HG02973 (cell line): ENCODE measurements around the gene SDS.

Experiments used
- ATAC-seq: cut with Tn5 transposase; IDR thresholded peaks from one replicate; pipeline ENCODE4 v1.9.1; 2021; ENCODE audit warnings: moderate library complexity; ENCODE audit not compliant: unreplicated experiment

The SDS gene

GRCh38 chr12:113400362-113400761, 3.3 kb downstream of the SDS start:
- ATAC-seq = no peak

GRCh38 chr12:113399490-113399889, 4.2 kb downstream of the SDS start:
- ATAC-seq = no peak

GRCh38 chr12:113398346-113399290, 5.1 kb downstream of the SDS start:
- no peak for ATAC-seq

DNA sequence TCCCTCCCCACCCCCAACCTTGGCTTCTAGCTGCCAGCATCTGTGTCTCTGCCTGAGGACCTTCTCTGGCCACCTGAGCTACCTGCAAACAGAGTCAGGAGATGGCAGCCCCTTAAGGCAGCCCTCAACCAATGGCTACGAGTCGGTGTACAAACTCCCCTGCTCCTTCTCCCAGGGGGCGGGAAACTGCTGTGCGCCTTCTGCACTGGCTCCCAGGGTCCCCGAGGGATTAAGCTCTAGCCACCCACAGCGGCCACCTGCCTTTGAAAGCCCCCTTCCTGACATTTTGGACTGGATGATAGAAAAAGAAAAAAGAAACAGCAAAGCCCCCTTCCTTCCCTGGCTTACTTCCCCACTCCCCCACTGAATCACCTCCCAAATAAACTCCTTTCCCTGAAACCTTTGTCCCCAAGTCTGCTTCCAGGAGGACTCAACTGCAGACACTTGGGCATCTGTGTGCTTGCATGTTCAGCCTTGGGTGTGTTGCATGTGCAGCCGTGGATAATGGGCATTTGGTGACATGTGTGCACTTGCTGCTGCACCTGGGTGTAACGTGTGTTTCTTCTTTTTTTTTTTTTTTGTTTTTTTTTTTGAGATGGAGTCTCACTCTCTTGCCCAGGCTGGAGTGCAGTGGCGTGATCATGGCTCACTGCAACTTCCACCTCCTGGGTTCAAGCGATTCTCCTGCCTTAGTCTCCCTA, 6.0 kb downstream of the SDS start:
- ATAC-seq = no peak

DNA sequence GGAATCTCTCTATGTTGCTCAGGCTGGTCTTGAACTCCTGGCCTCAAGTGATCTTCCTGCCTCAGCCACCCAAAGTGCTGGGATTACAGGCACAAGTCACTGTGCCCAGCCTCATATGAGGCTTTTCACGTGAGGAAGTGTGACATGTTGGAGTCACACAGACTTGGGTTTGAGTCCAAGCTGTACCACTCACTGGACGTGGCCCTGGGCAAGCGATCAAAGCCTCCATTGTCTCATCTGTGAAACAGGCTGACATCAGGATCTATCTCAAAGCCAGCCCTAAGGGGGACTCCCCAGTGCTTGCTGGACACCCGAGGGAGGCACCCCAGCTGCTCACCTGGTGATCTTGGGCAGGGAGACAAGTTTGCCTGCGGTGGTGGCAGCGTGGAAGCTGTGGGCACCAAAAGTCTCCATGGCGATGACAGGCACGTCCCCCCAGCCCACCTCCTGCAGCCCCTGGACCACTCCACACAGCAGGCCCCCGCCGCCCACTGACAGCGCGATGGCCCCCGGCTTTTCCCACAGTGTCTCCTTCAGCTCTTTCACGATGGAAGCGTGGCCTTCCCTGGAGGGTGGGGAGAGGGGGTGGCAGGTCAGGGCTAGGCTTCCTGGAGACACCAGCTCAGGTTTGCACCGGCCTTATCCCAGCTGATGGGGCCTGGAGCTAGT, 6.7 kb downstream of the SDS start:
- no peak for ATAC-seq

DNA sequence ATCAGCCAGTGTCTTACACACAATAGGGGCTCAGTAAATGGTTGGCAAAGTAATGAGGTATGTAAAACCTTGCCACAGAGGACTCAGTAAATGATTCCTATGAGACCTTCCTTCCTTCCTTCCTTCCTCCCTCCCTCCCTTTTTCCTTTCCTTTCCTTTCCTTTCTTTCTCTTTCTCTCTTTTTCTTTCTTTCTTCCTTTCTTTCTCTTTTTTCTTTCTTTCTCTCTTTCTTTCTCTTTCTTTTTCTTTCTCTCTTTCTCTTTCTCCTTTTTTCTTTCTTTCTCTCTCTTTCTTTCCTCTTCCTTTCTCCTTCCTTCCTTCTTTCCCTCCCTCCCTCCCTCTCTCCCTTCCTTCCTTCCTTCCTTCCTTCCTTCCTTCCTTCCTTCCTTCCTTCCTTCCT, 7.5 kb downstream of the SDS start:
- ATAC-seq = no peak

DNA sequence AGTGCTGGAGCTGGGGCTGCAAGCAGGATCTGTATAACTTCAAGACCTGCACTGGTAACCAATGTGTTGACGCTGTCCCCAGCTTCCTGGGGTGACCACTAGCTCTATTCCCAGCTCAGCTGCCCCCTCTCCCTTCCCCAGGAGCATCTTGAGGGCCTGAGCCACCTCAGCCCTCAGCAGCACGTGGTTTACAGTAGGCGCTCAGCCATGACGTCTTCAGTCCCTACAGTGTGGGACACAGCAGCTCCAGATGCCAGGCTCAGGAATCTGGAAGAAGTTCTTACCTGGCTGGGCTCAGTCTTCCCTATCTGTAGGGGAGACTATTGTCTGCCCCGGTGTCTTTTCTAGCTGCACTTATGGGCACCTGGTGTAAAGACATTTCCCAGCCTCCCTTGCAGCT, 8.6 kb downstream of the SDS start:
- ATAC-seq = no peak

DNA sequence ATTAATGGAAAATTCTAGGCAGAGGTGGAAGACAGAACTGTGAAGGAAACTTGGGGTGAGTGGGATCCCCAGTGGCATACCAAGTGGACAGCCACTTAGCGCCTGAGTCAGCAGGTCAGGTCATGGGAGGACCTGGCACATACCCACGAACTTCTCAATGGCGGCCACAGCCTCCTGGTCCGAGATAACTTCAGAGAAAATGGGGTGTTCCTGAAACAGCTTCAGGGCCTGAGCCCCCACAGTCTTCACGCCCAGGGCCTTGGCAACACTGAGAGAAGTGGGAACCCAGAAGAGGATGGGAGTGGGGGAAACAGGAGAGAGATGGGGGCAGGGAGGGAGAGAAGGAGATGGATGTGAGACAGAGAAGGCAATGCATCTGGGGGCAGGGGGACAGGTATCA, 9.9 kb downstream of the SDS start:
- no peak for ATAC-seq

GRCh38 chr12:113392988-113393579, 10.6 kb downstream of the SDS start:
- no peak for ATAC-seq

- no peak for ATAC-seq
Observed at GRCh38 chr12:113392520-113392919, 11.2 kb downstream of the SDS start.

GRCh38 chr12:113391650-113392337, 11.9 kb downstream of the SDS start:
- ATAC-seq = no peak

DNA sequence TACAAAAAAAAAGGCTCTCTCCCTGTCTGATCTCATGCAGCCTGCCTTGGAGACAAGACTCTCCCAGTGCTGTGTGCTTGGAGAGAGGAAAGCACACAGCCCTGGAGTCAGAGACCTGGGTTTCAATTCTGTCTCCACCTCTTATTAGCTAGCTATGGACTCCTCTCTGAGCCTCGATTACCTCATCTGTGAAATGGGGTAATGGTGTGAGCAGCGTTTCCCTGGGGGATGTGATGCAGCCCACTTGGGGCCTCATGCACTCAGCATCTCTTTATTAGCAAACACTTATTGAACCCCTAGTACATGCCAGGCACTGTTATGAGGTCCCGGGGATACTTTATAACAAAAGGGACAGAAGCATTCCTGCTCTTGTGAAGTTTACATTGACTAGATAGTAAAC, 12.5 kb downstream of the SDS start:
- ATAC-seq = no peak

DNA sequence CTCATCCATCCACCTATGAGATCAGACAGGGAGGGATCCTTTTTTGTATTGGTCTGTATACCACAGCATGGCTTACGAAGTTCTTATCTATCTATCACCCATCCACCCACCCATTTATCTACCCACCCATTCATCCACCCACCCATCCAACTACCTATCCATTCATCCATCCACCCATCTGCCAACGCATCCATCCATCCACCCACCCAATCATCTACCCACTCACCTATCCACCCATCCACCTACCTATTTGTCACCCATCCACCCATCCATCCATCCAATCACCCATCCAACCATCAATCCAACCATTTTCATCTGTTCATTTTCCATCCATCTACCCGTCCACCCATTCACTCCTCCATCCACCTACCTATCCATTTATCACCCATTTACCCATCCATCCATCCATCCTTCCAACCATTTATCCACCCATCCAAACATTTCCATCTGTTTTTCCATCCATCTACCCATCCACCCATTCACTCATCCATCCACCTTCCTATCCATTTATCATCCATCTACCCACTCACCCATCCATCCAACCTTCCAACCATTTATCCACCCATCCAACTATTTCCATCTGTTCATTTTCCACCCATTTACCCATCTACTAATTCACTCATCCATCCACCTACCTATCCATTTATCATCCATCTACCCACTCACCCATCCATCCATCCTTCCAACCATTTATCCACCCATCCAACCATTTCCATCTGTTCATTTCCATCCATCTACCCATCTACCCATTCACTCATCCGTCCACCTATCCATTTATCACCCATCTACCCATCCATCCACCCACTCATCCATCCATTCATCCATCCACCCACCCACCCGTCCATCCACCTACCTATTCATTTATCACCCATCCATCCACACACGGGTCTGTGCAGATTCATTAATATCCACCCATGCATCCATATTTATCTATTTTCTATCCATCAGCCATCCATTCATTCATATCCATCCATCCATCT, 13.3 kb downstream of the SDS start:
- no peak for ATAC-seq

GRCh38 chr12:113388351-113388750, 15.3 kb downstream of the SDS start:
- ATAC-seq = no peak

DNA sequence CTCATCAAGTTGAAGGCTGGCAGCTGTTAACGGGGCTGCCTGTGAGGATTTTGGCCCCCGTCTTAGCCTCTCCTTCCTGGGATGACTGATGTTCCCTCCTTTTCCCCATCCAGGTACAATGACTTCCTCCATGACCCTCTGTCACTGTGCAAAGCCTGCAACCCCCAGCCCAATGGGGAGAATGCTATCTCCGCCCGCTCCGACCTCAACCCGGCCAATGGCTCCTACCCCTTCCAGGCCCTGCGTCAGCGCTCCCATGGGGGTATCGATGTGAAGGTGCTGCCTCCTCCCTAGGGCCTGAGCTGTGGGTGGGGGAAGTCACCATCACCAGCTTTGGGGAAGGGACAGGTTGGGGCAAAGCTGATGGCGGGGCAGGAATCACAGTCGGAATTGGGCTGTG, 16.1 kb downstream of the SDS start:
- no peak for ATAC-seq

- ATAC-seq = no peak
Observed at GRCh38 chr12:113386866-113387566, 16.7 kb downstream of the SDS start.

DNA sequence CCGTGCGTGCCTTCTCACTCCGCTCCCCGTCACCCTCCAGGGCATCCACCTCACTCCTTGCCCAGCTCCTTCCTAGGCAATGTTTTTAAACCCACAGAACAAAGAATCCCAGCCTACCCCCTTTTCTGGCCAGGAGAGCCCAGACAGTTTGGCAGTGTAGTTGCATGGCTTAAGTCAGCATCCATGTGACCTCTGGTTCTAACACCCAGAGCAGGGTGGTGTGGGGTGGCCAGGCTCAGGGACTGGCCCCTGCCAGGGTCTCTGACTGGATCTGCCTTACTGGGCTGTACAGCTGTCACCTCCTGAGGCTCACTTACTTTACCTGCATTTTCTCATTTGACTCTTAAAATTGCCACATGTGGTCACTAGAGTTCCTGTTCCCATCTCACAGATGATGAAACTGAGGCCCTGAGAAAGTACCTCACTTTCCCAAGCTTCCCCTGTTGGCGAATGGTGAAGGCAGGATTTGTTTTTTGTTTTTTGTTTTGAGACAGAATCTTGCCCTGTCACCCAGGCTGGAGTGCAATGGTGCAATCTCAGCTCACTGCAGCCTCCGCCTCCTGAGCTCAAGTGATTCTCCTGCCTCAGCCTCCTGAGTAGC, 18.3 kb downstream of the SDS start:
- no peak for ATAC-seq

GRCh38 chr12:113384778-113385177, 18.9 kb downstream of the SDS start:
- ATAC-seq = no peak

GRCh38 chr12:113382206-113382605, 21.5 kb downstream of the SDS start:
- no peak for ATAC-seq
